T-helper 2 cell (primary cell): ENCODE data around the gene TTR.

Source experiments
- DNase-seq, 5 experiments: peaks; one replicate each; pipeline versions ENCODE4 v3.0.0 to v3.0.0-alpha.2; 2012 to 2022

TTR gene

DNA sequence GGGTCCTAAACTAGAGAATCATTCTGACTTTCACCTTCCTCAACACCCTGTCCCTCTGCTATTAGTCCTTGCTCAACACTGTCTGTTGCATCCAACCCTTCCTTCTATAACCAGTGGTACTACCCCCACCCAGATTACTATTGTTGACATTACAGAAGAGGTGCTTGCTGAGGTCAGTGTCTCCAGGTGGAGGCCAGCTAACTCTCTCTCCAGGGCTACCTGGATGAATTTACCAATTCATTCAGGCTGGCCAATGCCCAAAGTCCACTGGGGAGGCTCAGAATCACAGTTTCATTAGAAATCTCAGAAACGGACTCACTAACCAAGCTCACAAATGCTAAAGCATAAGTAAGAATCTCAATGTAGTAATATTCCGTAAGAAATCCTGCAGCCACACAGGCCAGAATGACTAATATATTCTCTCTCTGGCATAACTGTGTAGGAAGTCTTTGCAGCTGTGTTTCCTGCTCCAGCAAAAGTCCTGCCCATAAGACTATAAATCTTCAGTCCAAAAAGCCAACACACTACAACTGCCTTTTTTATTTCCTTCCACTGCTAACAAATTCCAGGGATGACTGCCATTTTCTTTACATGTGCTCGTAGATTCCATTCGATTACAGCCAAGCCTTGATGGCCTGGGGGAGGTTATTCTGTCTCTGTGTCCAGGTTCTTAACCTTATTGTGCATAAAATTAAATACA lies 10.0 kb upstream of the TTR start:
- DNase-seq, result no peak

DNA sequence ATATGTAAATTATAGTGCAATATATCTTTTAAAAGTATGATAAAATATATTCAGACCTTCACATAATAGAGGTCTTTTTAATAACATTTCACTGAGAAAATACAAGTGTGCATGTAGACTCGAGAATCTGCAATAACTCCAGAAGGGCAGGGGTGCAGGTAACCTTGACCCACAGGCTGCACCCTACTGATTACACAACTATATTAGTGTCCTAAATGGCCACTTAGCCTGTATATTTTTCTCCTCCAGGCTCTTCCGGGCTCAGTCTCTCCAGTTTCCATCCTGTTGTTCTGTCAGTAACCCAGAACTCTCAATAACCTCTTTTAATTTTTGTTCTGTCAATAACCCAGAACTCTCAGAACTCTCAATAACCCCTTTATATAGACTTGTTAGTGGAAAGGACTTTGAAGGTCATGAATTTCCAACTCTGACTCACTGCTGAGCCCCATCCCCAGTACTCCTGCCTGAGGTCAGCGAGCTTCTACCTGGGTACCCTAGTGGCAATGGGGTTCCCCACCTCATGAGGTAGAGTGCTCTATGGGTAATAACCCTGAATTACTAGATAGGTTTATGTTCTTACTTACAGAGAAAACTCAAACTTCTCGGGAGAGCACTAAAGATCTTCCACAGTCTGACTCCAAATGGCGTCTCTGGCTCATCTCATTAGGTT lies 8.4 kb upstream of the TTR start:
- no peak for DNase-seq

DNA sequence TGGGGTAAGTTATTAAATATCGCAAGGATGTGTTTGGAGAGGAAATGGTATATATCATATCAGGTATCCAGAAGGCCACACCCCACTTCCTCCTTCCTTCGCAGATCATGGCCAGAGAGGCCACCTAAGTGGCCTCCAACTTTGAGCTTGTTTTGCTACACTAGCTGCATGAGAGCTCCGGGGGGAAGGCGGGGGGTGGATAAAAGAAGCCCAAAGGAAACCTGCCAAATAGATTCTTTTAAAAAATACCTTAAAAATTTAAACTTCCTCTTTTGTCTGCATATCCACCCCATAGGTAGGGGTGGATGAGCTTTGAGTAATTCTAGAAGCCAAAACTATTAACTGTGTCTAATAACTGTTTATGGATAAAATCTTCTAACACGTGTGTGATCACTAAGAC lies 5.7 kb upstream of the TTR start:
- DNase-seq, result no peak

DNA sequence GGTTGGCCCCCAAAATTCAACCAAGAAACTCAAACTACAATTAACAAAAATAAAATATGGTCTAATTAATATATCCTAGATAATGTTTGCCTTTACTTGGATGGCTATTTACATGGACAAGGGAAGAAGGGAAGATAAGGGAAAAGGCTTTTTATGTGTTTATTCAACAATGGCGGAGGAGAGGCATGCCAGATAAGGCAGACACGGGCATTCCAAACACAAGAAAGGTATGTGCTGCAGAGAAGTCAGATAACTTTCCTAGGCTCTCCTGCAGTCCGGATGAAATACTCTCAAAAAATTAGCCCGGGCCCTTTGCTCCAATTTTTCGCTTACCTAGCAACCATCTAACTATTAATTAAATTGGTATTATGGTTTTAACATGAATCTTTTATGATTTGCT lies 5.1 kb upstream of the TTR start:
- DNase-seq, result no peak

DNA sequence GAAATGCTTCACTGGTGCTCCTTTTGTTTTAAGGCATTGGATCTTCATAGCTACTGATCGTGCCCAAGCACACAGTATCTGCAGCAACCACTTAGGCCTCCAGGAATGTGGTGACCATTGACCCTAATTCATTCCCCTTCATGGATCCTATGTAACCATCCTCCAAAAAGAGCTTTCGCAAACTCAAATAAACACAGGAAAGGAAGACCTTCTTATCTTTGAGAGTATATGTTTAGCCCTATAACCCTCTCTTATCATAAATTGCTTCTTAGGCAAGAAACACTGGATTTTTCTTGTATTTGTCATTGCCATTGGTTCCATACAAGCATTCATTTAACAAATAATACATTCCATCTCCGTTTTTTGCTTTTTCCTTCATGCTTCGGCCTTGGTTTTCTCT lies 4.1 kb upstream of the TTR start:
- no peak for DNase-seq

DNA sequence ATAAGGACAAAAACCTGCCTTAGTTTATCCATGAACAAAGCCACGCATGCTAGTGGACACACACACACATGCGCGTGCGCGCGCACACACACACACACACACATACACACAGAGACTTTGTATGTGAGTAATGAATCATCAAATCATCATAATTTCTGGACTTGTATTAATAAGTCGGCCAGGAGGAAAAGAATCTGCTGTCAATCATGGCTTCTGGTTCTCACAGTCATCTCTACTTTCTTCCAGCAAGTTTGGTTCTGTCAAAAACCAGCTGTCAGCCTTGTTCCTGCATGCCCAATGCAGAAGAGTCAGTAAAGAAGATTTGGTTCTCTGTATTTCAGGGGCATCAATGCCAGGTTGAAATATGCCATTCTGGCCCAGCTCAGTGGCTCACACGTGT lies 1.1 kb upstream of the TTR start:
- DNase-seq, result no peak

DNA sequence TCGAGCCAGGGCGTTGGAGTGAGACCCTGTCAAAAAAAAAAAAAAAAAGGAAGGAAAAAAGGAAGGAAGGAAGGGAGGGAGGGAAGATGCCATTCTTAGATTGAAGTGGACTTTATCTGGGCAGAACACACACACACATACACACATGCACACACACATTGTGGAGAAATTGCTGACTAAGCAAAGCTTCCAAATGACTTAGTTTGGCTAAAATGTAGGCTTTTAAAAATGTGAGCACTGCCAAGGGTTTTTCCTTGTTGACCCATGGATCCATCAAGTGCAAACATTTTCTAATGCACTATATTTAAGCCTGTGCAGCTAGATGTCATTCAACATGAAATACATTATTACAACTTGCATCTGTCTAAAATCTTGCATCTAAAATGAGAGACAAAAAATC lies 564 bp upstream of the TTR start:
- DNase-seq, result no peak

DNA sequence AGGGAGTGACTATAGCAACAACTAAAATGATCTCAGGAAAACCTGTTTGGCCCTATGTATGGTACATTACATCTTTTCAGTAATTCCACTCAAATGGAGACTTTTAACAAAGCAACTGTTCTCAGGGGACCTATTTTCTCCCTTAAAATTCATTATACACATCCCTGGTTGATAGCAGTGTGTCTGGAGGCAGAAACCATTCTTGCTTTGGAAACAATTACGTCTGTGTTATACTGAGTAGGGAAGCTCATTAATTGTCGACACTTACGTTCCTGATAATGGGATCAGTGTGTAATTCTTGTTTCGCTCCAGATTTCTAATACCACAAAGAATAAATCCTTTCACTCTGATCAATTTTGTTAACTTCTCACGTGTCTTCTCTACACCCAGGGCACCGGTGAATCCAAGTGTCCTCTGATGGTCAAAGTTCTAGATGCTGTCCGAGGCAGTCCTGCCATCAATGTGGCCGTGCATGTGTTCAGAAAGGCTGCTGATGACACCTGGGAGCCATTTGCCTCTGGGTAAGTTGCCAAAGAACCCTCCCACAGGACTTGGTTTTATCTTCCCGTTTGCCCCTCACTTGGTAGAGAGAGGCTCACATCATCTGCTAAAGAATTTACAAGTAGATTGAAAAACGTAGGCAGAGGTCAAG lies 955 bp downstream of the TTR start:
- DNase-seq, result no peak

DNA sequence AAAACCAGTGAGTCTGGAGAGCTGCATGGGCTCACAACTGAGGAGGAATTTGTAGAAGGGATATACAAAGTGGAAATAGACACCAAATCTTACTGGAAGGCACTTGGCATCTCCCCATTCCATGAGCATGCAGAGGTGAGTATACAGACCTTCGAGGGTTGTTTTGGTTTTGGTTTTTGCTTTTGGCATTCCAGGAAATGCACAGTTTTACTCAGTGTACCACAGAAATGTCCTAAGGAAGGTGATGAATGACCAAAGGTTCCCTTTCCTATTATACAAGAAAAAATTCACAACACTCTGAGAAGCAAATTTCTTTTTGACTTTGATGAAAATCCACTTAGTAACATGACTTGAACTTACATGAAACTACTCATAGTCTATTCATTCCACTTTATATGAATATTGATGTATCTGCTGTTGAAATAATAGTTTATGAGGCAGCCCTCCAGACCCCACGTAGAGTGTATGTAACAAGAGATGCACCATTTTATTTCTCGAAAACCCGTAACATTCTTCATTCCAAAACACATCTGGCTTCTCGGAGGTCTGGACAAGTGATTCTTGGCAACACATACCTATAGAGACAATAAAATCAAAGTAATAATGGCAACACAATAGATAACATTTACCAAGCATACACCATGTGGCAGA lies 3.6 kb downstream of the TTR start:
- DNase-seq, result no peak

DNA sequence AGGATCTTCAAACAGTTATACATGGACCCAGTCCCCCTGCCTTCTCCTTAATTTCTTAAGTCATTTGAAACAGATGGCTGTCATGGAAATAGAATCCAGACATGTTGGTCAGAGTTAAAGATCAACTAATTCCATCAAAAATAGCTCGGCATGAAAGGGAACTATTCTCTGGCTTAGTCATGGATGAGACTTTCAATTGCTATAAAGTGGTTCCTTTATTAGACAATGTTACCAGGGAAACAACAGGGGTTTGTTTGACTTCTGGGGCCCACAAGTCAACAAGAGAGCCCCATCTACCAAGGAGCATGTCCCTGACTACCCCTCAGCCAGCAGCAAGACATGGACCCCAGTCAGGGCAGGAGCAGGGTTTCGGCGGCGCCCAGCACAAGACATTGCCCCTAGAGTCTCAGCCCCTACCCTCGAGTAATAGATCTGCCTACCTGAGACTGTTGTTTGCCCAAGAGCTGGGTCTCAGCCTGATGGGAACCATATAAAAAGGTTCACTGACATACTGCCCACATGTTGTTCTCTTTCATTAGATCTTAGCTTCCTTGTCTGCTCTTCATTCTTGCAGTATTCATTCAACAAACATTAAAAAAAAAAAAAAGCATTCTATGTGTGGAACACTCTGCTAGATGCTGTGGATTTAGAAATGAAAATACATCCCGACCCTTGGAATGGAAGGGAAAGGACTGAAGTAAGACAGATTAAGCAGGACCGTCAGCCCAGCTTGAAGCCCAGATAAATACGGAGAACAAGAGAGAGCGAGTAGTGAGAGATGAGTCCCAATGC lies 4.6 kb downstream of the TTR start:
- DNase-seq, result no peak

DNA sequence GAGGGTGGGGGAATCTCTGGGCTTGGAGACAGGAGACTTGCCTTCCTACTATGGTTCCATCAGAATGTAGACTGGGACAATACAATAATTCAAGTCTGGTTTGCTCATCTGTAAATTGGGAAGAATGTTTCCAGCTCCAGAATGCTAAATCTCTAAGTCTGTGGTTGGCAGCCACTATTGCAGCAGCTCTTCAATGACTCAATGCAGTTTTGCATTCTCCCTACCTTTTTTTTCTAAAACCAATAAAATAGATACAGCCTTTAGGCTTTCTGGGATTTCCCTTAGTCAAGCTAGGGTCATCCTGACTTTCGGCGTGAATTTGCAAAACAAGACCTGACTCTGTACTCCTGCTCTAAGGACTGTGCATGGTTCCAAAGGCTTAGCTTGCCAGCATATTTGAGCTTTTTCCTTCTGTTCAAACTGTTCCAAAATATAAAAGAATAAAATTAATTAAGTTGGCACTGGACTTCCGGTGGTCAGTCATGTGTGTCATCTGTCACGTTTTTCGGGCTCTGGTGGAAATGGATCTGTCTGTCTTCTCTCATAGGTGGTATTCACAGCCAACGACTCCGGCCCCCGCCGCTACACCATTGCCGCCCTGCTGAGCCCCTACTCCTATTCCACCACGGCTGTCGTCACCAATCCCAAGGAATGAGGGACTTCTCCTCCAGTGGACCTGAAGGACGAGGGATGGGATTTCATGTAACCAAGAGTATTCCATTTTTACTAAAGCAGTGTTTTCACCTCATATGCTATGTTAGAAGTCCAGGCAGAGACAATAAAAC lies 6.5 kb downstream of the TTR start:
- DNase-seq, result no peak

DNA sequence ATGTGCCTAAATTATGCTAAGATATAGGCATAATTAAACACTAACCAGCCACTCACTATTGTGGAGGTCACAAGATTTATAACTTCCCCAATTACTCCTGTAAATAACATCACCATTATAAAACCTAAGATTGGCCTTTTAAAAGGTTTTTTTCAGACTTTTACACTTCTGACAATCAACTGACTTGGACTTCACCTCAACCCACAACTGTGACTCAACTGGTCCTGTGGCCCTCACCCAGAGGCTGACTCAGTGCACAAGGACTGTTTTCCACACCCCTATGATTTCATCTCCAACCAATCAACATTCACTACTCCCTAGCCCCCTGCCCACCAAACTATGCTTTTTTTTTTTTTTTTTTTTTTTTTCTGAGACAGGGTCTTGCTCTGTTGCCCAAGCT lies 11.6 kb downstream of the TTR start:
- DNase-seq, result no peak

DNA sequence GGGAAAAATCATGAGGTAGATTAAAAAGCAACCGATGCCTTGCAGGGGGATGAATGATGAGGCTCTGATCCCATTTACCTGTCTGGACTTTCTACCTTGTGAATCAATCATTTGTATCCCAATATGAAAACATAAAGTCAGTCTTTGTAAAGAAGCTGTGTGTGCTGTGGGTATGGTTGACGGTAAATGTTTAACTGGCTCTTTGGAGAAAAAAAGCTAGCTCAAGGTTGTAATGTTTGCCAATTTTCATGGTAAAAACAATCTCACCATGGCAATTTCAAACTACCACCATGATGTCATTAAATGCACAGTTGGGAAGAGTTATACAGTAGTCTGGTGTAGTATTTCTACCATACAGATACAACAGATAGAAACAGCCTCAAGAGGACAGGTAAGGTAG lies 14.6 kb downstream of the TTR start:
- no peak for DNase-seq

DNA sequence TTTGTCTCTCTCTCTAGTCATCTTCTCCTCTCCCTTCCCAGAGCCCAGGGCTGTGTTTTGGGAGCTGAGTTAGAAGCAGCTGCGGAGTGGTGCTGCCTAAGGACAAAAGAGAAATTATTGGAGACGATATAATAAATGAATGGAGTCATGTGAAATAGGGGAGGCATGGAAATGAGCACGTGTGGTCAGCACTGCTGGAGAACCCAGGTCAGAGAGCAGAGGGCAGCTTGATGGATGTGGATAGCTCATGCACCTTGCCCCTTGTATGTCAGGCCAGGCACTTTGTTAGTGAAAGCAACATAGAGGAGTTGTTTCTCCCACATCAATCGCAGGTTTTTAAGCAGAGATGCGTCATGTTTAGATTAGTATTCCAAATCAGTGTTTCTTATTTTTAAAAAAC lies 15.7 kb downstream of the TTR start:
- no peak for DNase-seq

DNA sequence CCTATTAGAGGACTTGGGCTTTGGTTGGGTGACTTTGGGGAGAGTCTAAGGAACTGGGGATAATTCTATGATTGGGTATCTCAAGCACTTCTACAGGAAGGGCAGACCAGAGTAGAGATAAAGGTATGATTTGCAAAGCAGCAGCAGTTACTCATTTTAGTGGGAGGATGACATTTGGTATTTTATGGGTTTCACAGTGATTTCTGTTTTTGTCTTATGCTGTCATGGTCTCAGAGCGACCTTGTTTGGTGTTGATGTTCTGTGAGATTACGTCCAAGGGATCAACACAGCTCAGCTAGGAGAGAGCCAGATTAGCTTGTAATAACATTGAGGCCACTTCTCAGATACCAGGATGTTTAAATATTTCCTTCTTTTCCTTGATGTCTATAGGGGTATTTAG lies 18.2 kb downstream of the TTR start:
- DNase-seq, result no peak

DNA sequence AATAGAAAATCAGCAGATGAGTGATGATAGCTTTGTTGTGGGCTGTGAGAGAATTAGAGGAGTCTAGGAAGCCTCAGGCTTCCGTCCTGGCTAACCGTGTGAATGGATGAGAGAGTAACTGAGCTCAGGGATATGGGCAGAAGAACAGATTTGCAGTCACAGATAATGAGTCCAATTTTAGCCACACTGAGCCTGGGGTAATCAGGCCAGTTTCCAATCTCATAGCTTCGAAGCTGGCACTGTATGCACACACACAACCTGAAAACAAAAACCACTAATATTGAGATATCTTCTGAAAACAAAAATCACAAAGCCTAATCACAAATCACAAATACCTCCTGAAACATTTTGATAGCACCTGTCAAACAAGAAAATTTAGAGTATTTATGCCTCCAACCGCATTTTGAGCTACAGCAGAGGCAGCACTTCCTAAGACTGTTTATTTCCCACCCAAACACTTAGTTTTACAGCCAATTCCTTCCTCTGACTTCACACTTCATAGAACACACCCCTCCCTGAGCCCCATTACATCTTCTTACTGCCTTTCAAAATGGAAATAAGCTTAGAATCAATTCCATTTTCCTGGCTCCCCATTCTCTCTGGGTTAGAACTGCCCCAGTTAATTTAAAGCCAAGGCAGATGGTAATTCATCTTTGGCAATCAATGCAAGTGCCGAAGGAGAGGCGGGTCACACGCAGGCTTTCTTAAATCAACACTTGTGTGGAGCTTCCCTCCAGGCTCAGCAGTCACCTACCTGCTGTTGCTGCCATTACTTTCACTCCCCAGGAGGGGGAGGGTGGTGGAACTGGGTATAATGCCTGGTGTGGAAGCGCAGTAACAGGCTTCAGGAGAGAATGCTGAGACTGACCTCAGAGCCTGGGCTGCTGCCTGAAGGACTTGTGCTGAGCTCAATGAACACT lies 18.9 kb downstream of the TTR start:
- no peak for DNase-seq

DNA sequence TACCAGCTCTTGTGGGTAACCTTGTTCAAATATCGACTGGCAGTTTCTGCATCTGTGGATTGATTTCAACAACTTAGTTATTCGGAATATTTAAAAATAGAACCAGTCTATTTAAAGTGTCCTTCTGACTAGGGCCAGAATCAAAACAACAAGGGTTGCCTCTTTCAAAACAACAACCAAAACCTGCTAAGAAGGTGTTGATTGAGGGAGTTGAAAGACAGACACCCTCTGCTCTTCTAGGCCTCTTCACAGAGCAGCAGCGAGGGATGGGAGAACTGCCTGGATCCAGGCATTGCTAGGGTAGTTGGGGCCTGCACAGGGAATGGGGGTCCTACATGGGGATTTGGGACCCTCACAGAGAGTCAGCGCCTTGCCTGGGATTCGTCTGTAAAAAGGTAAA lies 19.8 kb downstream of the TTR start:
- DNase-seq, result no peak

DNA sequence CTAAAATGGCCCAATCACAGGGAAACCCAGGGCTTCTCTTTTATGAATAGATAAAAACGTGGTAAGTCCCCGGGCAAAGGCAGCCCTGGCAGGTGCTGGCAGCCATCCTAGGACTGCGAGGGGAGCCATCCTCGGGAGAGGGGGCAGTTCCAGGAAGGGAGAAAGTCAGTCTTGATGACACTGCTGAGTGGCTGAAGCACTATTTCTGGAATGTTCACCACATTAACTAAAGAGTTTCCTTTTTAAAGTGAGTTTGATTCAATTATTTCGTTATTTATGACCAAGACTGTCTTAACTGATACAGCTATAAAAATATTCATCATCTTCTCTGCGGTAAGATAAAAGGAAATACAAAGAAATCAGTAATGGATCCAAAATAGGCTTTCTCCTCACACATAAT lies 20.4 kb downstream of the TTR start:
- no peak for DNase-seq

DNA sequence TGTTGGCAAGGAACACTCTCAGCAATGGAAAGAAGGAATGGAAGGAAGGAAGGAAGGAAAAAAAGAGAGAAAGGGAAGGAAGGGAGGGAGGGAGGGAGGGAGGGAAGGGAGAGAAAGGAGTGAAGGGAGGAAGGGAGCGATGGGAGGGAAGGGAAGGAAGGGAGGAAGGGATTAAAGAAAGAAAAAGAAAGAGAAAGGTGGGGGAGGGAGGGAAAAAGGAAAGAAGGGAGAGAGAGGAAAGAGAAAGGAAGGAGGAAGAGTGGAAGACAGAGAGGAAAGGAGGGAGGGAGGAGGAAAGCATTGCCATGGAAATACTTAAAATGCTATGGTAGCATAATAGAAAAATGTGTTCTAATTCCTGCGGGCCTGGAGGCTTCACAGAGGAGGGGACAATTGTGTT lies 22.4 kb downstream of the TTR start:
- DNase-seq, result no peak

DNA sequence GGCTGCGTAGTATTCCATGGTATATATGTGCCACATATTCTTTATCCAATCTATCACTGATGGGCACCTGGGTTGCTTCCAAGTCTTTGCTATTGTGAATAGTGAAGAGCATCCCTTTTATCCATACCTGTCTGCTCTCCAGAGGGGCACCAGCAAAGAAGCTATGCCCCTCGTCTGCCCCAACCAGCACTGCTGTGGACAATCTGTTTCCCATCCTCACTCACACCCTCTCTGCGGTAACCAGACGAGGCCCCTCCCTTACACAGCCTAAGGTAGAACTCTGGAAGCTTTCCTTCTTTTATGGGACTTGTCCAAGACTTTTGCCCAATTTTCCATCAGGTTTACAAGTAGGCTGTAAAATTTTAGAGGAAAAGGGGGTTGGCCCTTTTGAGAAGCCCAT lies 24.9 kb downstream of the TTR start:
- DNase-seq, result no peak
